ENCODE data around the gene CARS2. TPM values are rescaled to one million over a fixed set of nuclear protein-coding genes. Genes with fewer than 3 reads are reported as not detected.
"Not testable (repeated sequence)": the region's sequence is repeated elsewhere in the genome, so short reads cannot be mapped to it uniquely, and the experiment has no call there.

CARS2 gene
- total RNA-seq, 1 donor: 161 TPM

DNA sequence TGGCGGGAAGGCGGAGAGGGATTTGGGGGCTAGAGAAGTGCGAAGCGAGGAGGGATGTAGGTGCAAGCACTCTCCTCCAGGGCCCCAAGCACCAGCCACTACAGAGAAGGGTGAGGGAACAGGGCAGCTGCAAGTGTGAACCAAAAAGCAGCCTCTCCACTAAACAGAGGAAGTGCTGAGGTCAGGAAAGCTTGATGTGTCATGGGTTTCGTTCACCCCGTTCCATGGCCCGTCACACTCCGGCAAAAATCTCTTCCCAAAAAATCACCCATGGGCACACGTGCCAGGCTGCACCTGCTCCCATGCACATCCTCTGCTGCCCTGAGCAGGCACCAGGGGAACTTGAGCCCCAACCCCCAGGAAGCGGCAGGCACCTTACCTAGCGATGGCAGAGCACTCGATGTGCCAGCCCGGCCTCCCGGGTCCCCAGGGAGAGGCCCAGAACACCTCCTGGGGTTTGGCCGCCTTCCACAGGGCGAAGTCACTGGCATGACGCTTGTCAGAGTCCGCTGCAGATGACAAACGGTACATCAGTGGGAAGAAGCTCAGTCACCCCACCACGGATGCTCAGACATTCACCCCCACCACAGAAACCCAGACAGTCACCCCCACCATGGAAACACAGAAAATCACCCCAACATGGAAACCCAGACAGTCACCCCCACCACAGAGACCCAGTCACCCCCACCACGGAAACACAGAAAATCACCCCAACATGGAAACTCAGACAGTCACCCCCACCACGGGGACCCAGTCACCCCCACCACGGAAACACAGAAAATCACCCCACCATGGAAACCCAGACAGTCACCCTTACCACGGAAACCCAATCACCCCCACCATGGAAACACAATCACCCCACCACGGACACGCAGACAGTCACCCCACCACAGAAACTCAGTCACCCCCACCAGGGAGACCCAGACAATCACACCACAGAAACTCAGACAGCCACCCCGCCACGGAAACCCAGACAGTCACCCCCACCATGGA is 29.0 kb downstream of the CARS2 start:
- TF ChIP-seq, protein P1, sequence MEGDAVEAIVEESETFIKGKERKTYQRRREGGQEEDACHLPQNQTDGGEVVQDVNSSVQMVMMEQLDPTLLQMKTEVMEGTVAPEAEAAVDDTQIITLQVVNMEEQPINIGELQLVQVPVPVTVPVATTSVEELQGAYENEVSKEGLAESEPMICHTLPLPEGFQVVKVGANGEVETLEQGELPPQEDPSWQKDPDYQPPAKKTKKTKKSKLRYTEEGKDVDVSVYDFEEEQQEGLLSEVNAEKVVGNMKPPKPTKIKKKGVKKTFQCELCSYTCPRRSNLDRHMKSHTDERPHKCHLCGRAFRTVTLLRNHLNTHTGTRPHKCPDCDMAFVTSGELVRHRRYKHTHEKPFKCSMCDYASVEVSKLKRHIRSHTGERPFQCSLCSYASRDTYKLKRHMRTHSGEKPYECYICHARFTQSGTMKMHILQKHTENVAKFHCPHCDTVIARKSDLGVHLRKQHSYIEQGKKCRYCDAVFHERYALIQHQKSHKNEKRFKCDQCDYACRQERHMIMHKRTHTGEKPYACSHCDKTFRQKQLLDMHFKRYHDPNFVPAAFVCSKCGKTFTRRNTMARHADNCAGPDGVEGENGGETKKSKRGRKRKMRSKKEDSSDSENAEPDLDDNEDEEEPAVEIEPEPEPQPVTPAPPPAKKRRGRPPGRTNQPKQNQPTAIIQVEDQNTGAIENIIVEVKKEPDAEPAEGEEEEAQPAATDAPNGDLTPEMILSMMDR (IDR thresholded peaks at IDR 0.05; ENCODE audit: extremely low read depth, low read depth, low read length): no peak
- Histone ChIP-seq H3K36me3 (ENCODE audit: insufficient read depth, low read length) (peaks cover 49% of the 10 kb centered on the region), H2AFZ (ENCODE audit: low read length) (no peak overlapping the region), H3K9me3 (ENCODE audit: low read depth, low read length) (no peaks in the 10 kb centered on the region), H3K4me1 (ENCODE audit: insufficient read depth, low read length) (no peaks in the 10 kb centered on the region), H3K27me3 (ENCODE audit: insufficient read depth, low read length) (no peaks in the 10 kb centered on the region), H3K79me2 (ENCODE audit: insufficient read depth, low read length) (peaks cover 53% of the 10 kb centered on the region), H3K27ac (ENCODE audit: low read depth, low read length) (no peak overlapping the region), H4K20me1 (ENCODE audit: insufficient read depth, low read length) (peaks cover 6% of the 10 kb centered on the region), H3K4me3 (ENCODE audit: insufficient read depth, low read length) (no peak overlapping the region), H3K4me2 (ENCODE audit: insufficient read depth, low read length) (no peak overlapping the region)
- peak; percentile 62 for DNase-seq (ENCODE audit: insufficient read length, low spot score, missing footprints)

DNA sequence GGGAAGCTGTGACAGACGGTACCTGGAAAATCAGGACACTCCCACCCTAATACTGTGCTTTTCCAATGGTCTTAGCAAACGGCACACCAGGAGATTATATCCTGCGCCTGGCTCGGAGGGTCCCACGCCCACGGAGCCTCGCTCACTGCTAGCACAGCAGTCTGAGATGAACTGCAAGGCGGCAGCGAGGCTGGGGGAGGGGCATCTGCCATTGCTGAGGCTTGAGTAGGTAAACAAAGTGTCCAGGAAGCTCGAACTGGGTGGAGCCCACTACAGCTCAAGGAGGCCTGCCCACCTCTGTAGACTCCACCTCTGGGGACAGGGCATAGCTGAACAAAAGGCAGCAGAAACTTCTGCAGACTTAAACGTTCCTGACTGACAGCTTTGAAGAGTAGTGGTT is 36.1 kb downstream of the CARS2 start:
- H3K9me3 ChIP-seq (ENCODE audit: low read depth, low read length); H3K4me2 ChIP-seq (ENCODE audit: insufficient read depth, low read length); DNase-seq (ENCODE audit: insufficient read length, low spot score, missing footprints); H3K27me3 ChIP-seq (ENCODE audit: insufficient read depth, low read length); H2AFZ ChIP-seq (ENCODE audit: low read length); H3K4me1 ChIP-seq (ENCODE audit: insufficient read depth, low read length); H3K4me3 ChIP-seq (ENCODE audit: insufficient read depth, low read length); H4K20me1 ChIP-seq (ENCODE audit: insufficient read depth, low read length); H3K27ac ChIP-seq (ENCODE audit: low read depth, low read length): not testable (repeated sequence)
- Histone ChIP-seq H3K79me2 (ENCODE audit: insufficient read depth, low read length) (peaks cover 18% of the 10 kb centered on the region), H3K36me3 (ENCODE audit: insufficient read depth, low read length) (peaks cover 33% of the 10 kb centered on the region)

DNA sequence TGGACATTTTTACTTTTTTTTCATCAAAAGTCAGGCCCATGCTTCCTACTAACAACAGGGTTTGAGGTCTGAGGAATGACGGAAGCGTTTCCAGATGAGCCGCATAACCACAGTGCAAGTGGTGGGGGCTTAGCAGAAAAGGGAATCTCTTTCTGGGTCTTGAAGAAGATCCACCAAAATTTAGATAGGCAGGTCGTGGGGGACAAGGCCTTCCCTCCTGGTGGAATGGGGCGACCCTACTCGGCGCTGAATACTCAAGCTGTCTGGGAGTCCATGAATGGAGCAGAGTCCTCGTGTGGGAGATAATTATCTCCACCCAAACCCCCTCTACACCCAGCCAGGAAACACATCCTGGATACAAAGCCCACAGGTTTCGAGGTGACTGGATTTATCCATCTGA is 36.9 kb downstream of the CARS2 start:
- H4K20me1 ChIP-seq (ENCODE audit: insufficient read depth, low read length): no peaks in the 10 kb centered on the region
- no peak overlapping the region for H3K4me2 ChIP-seq (ENCODE audit: insufficient read depth, low read length)
- H3K4me1 ChIP-seq (ENCODE audit: insufficient read depth, low read length): no peaks in the 10 kb centered on the region
- H2AFZ ChIP-seq (ENCODE audit: low read length): no peak overlapping the region
- H3K27me3 ChIP-seq (ENCODE audit: insufficient read depth, low read length): no peaks in the 10 kb centered on the region
- no peak overlapping the region for H3K27ac ChIP-seq (ENCODE audit: low read depth, low read length)
- H3K36me3 ChIP-seq (ENCODE audit: insufficient read depth, low read length): peaks cover 40% of the 10 kb centered on the region
- H3K79me2 ChIP-seq (ENCODE audit: insufficient read depth, low read length): peaks cover 12% of the 10 kb centered on the region
- no peak overlapping the region for H3K4me3 ChIP-seq (ENCODE audit: insufficient read depth, low read length)
- no peaks in the 10 kb centered on the region for H3K9me3 ChIP-seq (ENCODE audit: low read depth, low read length)
- TF ChIP-seq, protein P1 (IDR thresholded peaks at IDR 0.05; ENCODE audit: extremely low read depth, low read depth, low read length): no peak
- no peak for DNase-seq (ENCODE audit: insufficient read length, low spot score, missing footprints)

DNA sequence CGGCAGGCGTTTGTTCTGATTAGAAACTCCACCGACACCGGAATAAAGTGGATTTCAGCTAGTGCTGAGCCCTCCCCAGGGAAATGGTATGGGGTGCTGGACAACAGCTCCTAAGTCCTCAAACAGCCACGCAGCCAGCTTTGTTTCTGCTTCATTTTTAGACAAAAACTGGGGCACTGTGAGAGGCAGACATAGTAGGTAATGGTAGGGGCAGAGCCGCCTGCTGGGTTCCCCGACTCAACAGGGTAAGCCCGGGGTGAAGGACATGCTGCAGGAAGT is 39.7 kb downstream of the CARS2 start:
- Histone ChIP-seq H3K4me3 (ENCODE audit: insufficient read depth, low read length) (no peak overlapping the region), H3K36me3 (ENCODE audit: insufficient read depth, low read length) (peaks cover 68% of the 10 kb centered on the region), H3K4me1 (ENCODE audit: insufficient read depth, low read length) (no peaks in the 10 kb centered on the region), H3K27me3 (ENCODE audit: insufficient read depth, low read length) (no peaks in the 10 kb centered on the region), H3K4me2 (ENCODE audit: insufficient read depth, low read length) (no peak overlapping the region), H2AFZ (ENCODE audit: low read length) (no peak overlapping the region), H3K9me3 (ENCODE audit: low read depth, low read length) (no peaks in the 10 kb centered on the region), H3K27ac (ENCODE audit: low read depth, low read length) (no peak overlapping the region), H3K79me2 (ENCODE audit: insufficient read depth, low read length) (peaks cover 9% of the 10 kb centered on the region), H4K20me1 (ENCODE audit: insufficient read depth, low read length) (no peaks in the 10 kb centered on the region)
- TF ChIP-seq, protein P1 (IDR thresholded peaks at IDR 0.05; ENCODE audit: extremely low read depth, low read depth, low read length): no peak
- no peak for DNase-seq (ENCODE audit: insufficient read length, low spot score, missing footprints)

Measured in osteoblast (primary cell).